OCI-LY3 (cell line): ENCODE results near the gene GPER1.

Experiments
- CTCF ChIP-seq: fragments of 200-600, 300-600 bp; sonication (generic); IDR thresholded peaks from 2 replicates; pipeline ENCODE4 v1.5.1; 2014; ENCODE audit warnings: antibody characterized with exemption, low read length, low read depth
- EZH2phosphoT487 ChIP-seq: fragments of 200-600 bp; shearing (Covaris generic); IDR thresholded peaks from 2 replicates; pipeline ENCODE4 v1.6.1; 2018; ENCODE audit warnings: antibody characterized with exemption, mixed run types, low read depth

GRCh38 chr7:1087465-1087814 lies 473 bp upstream of the GPER1 start:
- TF ChIP-seq CTCF (no peak), EZH2phosphoT487 (no peak)
